Sigmoid colon (tissue), 4 donors: Measurements from ENCODE around the gene ARTN.

Experiments
- CTCF ChIP-seq, 4 experiments: fragments of 450-650 bp in 3 of 4; fragments of 200-600 bp in 1 of 4; IDR thresholded peaks; one replicate each; pipeline ENCODE4 v1.5.1; 2016 to 2019; ENCODE audit warnings: antibody characterized with exemption in 4 of 4, mild to moderate bottlenecking in 3 of 4, moderate library complexity in 2 of 4
- EP300 ChIP-seq, 4 donors: sonication (generic); formaldehyde crosslinking; IDR thresholded peaks; one replicate each; pipeline ENCODE4 v1.6.1; 2017; ENCODE audit warnings: antibody characterized with exemption in 4 of 4
- POLR2A ChIP-seq, 2 donors: fragments of 450-650 bp; IDR thresholded peaks; one replicate each; pipeline ENCODE4 v1.6.1; 2016; ENCODE audit warnings: antibody characterized with exemption in 2 of 2, mild to moderate bottlenecking in 2 of 2, moderate library complexity in 2 of 2
- POLR2AphosphoS5 ChIP-seq, 4 donors: sonication (generic); formaldehyde crosslinking; IDR thresholded peaks; one replicate each; pipeline ENCODE4 v1.6.1; 2017; ENCODE audit warnings: antibody characterized with exemption in 4 of 4

- TF ChIP-seq CTCF (IDR thresholded peaks at IDR 0.05) (no peak), POLR2A (IDR thresholded peaks at IDR 0.05) (no peak), POLR2AphosphoS5 (IDR thresholded peaks at IDR 0.05) (no peak), EP300 (IDR thresholded peaks at IDR 0.05) (no peak)
Measured at GRCh38 chr1:43976045-43976444, 42.4 kb downstream of the ARTN start.
